ENCODE data around the gene HLCS.

HLCS gene

GRCh38 chr21:36859744-36860501 is 106.5 kb downstream of the HLCS start:
- peak; percentile 72 for DNase-seq
- no peak overlapping the region for H3K4me3 Mint-ChIP-seq

GRCh38 chr21:36858320-36858957 is 108.0 kb downstream of the HLCS start:
- CTCF ChIA-PET, result no interaction called here
- no peak overlapping the region for H3K27ac Mint-ChIP-seq

More at GRCh38 chr21:36859744-36860501, 106.5 kb downstream of the HLCS start:
- H3K36me3 Mint-ChIP-seq, result peaks cover 5% of the 10 kb centered on the region
- no peaks in the 10 kb centered on the region for H3K27me3 Mint-ChIP-seq
- peaks cover 38% of the 10 kb centered on the region for H3K4me1 Mint-ChIP-seq
- CTCF ChIA-PET, result no interaction called here
- H3K9me3 Mint-ChIP-seq, result peaks cover 6% of the 10 kb centered on the region
- peak overlapping the region; percentile 42 for H3K27ac Mint-ChIP-seq

GRCh38 chr21:36856643-36857042 is 109.8 kb downstream of the HLCS start:
- CTCF ChIA-PET, result interaction anchor here (1.3 kb wide), 1 partner anchor 11 kb away, joined by 3 read pairs; no protein-coding TSS in a partner anchor
- no peak for DNase-seq
- peaks cover 3% of the 10 kb centered on the region for H3K9me3 Mint-ChIP-seq
- H3K36me3 Mint-ChIP-seq, result peaks cover 5% of the 10 kb centered on the region
- no peak overlapping the region for H3K27ac Mint-ChIP-seq
- peaks cover 28% of the 10 kb centered on the region for H3K4me1 Mint-ChIP-seq
- H3K27me3 Mint-ChIP-seq, result no peaks in the 10 kb centered on the region
- no peak overlapping the region for H3K4me3 Mint-ChIP-seq

More at GRCh38 chr21:36858320-36858957, 108.0 kb downstream of the HLCS start:
- Mint-ChIP-seq H3K36me3 (peaks cover 5% of the 10 kb centered on the region), H3K9me3 (peaks cover 6% of the 10 kb centered on the region), H3K4me1 (peaks cover 34% of the 10 kb centered on the region), H3K27me3 (no peaks in the 10 kb centered on the region), H3K4me3 (no peak overlapping the region)
- DNase-seq, result no peak

- no peak overlapping the region for H3K4me3 Mint-ChIP-seq
- H3K36me3 Mint-ChIP-seq, result peaks cover 5% of the 10 kb centered on the region
- peak; percentile 27 for DNase-seq
- CTCF ChIA-PET, result interaction anchor here (0.5 to 1.2 kb wide), 8 partner anchors 10 to 1027 kb away, joined by 3 to 13 read pairs (median 3); no protein-coding TSS in a partner anchor
- H3K27me3 Mint-ChIP-seq, result no peaks in the 10 kb centered on the region
- peaks cover 11% of the 10 kb centered on the region for H3K4me1 Mint-ChIP-seq
- no peak overlapping the region for H3K27ac Mint-ChIP-seq
- no peaks in the 10 kb centered on the region for H3K9me3 Mint-ChIP-seq
Measured at GRCh38 chr21:36854391-36854790, 112.1 kb downstream of the HLCS start.

GRCh38 chr21:36852864-36853263 is 113.6 kb downstream of the HLCS start:
- Mint-ChIP-seq H3K9me3 (no peaks in the 10 kb centered on the region), H3K27ac (no peak overlapping the region), H3K4me3 (no peak overlapping the region), H3K4me1 (peaks cover 2% of the 10 kb centered on the region), H3K27me3 (no peaks in the 10 kb centered on the region), H3K36me3 (no peaks in the 10 kb centered on the region)
- DNase-seq, result no peak
- CTCF ChIA-PET, result no interaction called here

- Mint-ChIP-seq H3K9me3 (no peaks in the 10 kb centered on the region), H3K27ac (no peak overlapping the region), H3K4me3 (no peak overlapping the region), H3K36me3 (no peaks in the 10 kb centered on the region), H3K4me1 (peaks cover 2% of the 10 kb centered on the region), H3K27me3 (no peaks in the 10 kb centered on the region)
- no peak for DNase-seq
- CTCF ChIA-PET, result interaction anchor here (1.3 kb wide), 1 partner anchor 106 kb away, joined by 3 read pairs; no protein-coding TSS in a partner anchor
Measured at GRCh38 chr21:36852293-36852692, 114.2 kb downstream of the HLCS start.

- Mint-ChIP-seq H3K9me3 (no peaks in the 10 kb centered on the region), H3K4me3 (no peak overlapping the region), H3K27me3 (no peaks in the 10 kb centered on the region), H3K36me3 (no peaks in the 10 kb centered on the region), H3K27ac (no peak overlapping the region), H3K4me1 (peaks cover 2% of the 10 kb centered on the region)
- CTCF ChIA-PET, result interaction anchor here (0.5 to 1.3 kb wide), 3 partner anchors 105 to 1155 kb away, joined by 3 read pairs; no protein-coding TSS in a partner anchor
- no peak for DNase-seq
Measured at GRCh38 chr21:36851121-36851520, 115.3 kb downstream of the HLCS start.

- H3K9me3 Mint-ChIP-seq, result no peaks in the 10 kb centered on the region
- CTCF ChIA-PET, result no interaction called here
Measured at GRCh38 chr21:36850372-36850771, 116.1 kb downstream of the HLCS start.

GRCh38 chr21:36849461-36850105 is 116.9 kb downstream of the HLCS start:
- CTCF ChIA-PET, result no interaction called here
- Mint-ChIP-seq H3K27ac (no peak overlapping the region), H3K36me3 (no peaks in the 10 kb centered on the region), H3K9me3 (no peaks in the 10 kb centered on the region), H3K27me3 (no peaks in the 10 kb centered on the region), H3K4me1 (peaks cover 4% of the 10 kb centered on the region), H3K4me3 (no peak overlapping the region)
- DNase-seq, result no peak

More at GRCh38 chr21:36850372-36850771, 116.1 kb downstream of the HLCS start:
- H3K36me3 Mint-ChIP-seq, result no peaks in the 10 kb centered on the region
- H3K27ac Mint-ChIP-seq, result peak overlapping the region; percentile 37
- H3K27me3 Mint-ChIP-seq, result no peaks in the 10 kb centered on the region
- DNase-seq, result no peak
- no peak overlapping the region for H3K4me3 Mint-ChIP-seq
- H3K4me1 Mint-ChIP-seq, result peaks cover 2% of the 10 kb centered on the region

- peak overlapping the region; percentile 8 for H3K27ac Mint-ChIP-seq
Measured at GRCh38 chr21:36848730-36849274, 117.7 kb downstream of the HLCS start.

GRCh38 chr21:36847189-36847588 is 119.3 kb downstream of the HLCS start:
- no peaks in the 10 kb centered on the region for H3K36me3 Mint-ChIP-seq
- H3K4me1 Mint-ChIP-seq, result peaks cover 3% of the 10 kb centered on the region
- no peaks in the 10 kb centered on the region for H3K9me3 Mint-ChIP-seq
- no peaks in the 10 kb centered on the region for H3K27me3 Mint-ChIP-seq
- CTCF ChIA-PET, result no interaction called here
- no peak overlapping the region for H3K27ac Mint-ChIP-seq
- H3K4me3 Mint-ChIP-seq, result no peak overlapping the region
- DNase-seq, result no peak

More at GRCh38 chr21:36848730-36849274, 117.7 kb downstream of the HLCS start:
- Mint-ChIP-seq H3K4me3 (no peak overlapping the region), H3K27me3 (no peaks in the 10 kb centered on the region), H3K36me3 (no peaks in the 10 kb centered on the region), H3K4me1 (peaks cover 6% of the 10 kb centered on the region), H3K9me3 (no peaks in the 10 kb centered on the region)
- CTCF ChIA-PET, result no interaction called here
- no peak for DNase-seq

- DNase-seq, result no peak
- Mint-ChIP-seq H3K36me3 (no peaks in the 10 kb centered on the region), H3K27me3 (no peaks in the 10 kb centered on the region), H3K9me3 (no peaks in the 10 kb centered on the region), H3K4me1 (peaks cover 3% of the 10 kb centered on the region), H3K4me3 (no peak overlapping the region), H3K27ac (no peak overlapping the region)
- CTCF ChIA-PET, result interaction anchor here (1.3 kb wide), 1 partner anchor 9 kb away, joined by 3 read pairs; no protein-coding TSS in a partner anchor
Measured at GRCh38 chr21:36846631-36847030, 119.8 kb downstream of the HLCS start.

GRCh38 chr21:36845790-36846189 is 120.7 kb downstream of the HLCS start:
- Mint-ChIP-seq H3K4me1 (peaks cover 3% of the 10 kb centered on the region), H3K27me3 (no peaks in the 10 kb centered on the region), H3K9me3 (no peaks in the 10 kb centered on the region), H3K36me3 (no peaks in the 10 kb centered on the region), H3K4me3 (no peak overlapping the region), H3K27ac (no peak overlapping the region)
- no peak for DNase-seq
- CTCF ChIA-PET, result interaction anchor here (1.3 kb wide), 1 partner anchor 10 kb away, joined by 3 read pairs; no protein-coding TSS in a partner anchor

GRCh38 chr21:36845070-36845469 is 121.4 kb downstream of the HLCS start:
- H3K4me1 Mint-ChIP-seq, result peaks cover 3% of the 10 kb centered on the region
- CTCF ChIA-PET, result no interaction called here
- H3K27me3 Mint-ChIP-seq, result no peaks in the 10 kb centered on the region
- no peak overlapping the region for H3K4me3 Mint-ChIP-seq
- H3K27ac Mint-ChIP-seq, result no peak overlapping the region
- H3K9me3 Mint-ChIP-seq, result no peaks in the 10 kb centered on the region
- no peak for DNase-seq
- no peaks in the 10 kb centered on the region for H3K36me3 Mint-ChIP-seq
